ENCODE measurements around the gene RETREG3. TPM values are rescaled to one million over a fixed set of nuclear protein-coding genes. Genes with fewer than 3 reads are reported as not detected.

RETREG3 gene
- total and polyA plus RNA-seq, 8 donors = 28.8 to 78.0 (median 41.4) TPM

DNA sequence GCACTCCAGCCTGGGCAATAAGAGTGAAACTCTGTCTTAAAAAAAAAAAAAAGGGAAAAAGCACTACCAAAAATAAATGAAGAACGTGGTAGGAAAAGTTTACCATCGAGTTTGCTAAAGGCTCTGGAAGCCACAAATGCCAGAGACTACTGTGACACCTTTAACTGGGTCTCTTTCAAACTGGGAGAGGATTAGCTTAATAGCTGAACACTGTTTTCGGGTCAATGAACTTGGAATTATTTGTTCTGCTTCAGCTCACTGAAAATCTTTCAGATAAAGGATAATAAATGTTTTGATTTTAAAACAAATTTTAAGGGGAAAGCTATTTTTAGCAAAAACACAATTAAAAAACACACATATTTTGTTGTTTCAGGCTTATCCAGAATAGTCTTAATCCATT, 1.4 kb downstream of the RETREG3 start:
- intact Hi-C loops (cut with DNase I) = no loop called here

DNA sequence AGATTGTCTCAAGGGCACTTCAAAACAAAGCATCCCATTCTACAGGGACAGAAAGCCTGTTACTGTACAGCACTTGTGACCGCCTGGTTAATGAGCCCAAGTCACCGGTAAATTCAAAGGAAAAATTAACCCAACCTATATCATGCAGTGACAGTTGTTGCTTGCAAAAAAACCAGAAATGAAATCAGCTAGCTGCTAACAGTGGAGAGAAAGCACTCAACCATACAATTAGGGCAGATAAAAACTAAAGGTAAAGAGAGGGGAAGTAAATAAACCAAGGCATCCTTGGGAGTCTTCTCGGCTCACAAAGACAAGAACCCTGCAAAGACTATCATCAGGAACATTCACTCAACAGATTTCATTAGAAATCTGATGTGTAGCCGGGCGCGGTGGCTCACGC, 5.9 kb downstream of the RETREG3 start:
- no peak for FAIRE-seq
- H3K27ac ChIP-seq = no peak overlapping the region
- no peaks in the 10 kb centered on the region for H3K27me3 ChIP-seq
- 86 to 90% methylated on average over 7 of the region's 7 CpGs for WGBS, 2 donors
- TF ChIP-seq, protein P1, sequence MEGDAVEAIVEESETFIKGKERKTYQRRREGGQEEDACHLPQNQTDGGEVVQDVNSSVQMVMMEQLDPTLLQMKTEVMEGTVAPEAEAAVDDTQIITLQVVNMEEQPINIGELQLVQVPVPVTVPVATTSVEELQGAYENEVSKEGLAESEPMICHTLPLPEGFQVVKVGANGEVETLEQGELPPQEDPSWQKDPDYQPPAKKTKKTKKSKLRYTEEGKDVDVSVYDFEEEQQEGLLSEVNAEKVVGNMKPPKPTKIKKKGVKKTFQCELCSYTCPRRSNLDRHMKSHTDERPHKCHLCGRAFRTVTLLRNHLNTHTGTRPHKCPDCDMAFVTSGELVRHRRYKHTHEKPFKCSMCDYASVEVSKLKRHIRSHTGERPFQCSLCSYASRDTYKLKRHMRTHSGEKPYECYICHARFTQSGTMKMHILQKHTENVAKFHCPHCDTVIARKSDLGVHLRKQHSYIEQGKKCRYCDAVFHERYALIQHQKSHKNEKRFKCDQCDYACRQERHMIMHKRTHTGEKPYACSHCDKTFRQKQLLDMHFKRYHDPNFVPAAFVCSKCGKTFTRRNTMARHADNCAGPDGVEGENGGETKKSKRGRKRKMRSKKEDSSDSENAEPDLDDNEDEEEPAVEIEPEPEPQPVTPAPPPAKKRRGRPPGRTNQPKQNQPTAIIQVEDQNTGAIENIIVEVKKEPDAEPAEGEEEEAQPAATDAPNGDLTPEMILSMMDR (IDR thresholded peaks at IDR 0.05) = no peak
- no peaks in the 10 kb centered on the region for H3K36me3 ChIP-seq
- intact Hi-C loops (cut with DNase I) = no loop called here
- DNase-seq = no peak
- peaks cover 4 to 25% (median 10%) of the 10 kb centered on the region in 3 donors for H3K4me1 ChIP-seq
- H3K4me3 ChIP-seq = no peak overlapping the region
- H3K9me3 ChIP-seq = no peaks in the 10 kb centered on the region
- no peak for ATAC-seq

More for the DNA sequence above, 1.4 kb downstream of the RETREG3 start:
- Histone ChIP-seq H3K36me3 (peaks cover 0 to 3% (median 0%) of the 10 kb centered on the region in 3 donors), H3K27ac (no peak overlapping the region), H3K4me1 (peaks cover 4 to 35% (median 16%) of the 10 kb centered on the region in 3 donors), H3K27me3 (no peaks in the 10 kb centered on the region), H3K9me3 (no peaks in the 10 kb centered on the region), H3K4me3 (peak overlapping the region in 2 of 4 donors; percentile 59 to 76)
- ATAC-seq = no peak
- WGBS, 2 donors = 24 to 32% methylated on average over 3 of the region's 3 CpGs
- TF ChIP-seq, protein P1 (IDR thresholded peaks at IDR 0.05) = no peak
- no peak for DNase-seq
- FAIRE-seq = no peak

DNA sequence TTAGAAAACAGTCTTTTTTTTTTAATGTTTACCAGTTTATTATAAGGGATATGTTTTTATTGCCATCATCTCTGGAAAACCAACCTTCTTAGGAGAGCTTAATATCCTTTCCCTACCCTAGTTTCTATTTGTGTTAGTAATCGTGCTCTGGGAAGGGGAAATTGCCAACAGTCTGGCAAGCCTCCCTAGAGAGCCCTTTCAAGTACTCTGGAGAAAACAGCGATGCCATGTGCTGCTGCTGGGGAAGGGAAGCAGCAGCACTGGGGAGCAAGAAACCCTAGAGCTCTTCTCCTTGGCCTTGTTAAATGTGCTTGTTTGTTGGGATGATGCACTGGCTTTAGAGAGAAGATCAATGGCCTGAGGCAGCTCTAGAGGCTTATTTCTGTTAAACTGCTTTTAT, 10.3 kb downstream of the RETREG3 start:
- H3K27me3 ChIP-seq = no peaks in the 10 kb centered on the region
- H3K4me3 ChIP-seq = no peak overlapping the region
- intact Hi-C loops (cut with DNase I) = no loop called here
- H3K36me3 ChIP-seq = no peaks in the 10 kb centered on the region
- 29 to 42% methylated on average over 2 of the region's 2 CpGs for WGBS, 2 donors
- H3K9me3 ChIP-seq = no peaks in the 10 kb centered on the region
- TF ChIP-seq, protein P1 (IDR thresholded peaks at IDR 0.05) = no peak
- H3K27ac ChIP-seq = no peak overlapping the region
- FAIRE-seq (no peak), ATAC-seq (peak in 2 of 4 donors; percentile 34 to 52), DNase-seq (no peak)
- no peaks in the 10 kb centered on the region for H3K4me1 ChIP-seq

DNA sequence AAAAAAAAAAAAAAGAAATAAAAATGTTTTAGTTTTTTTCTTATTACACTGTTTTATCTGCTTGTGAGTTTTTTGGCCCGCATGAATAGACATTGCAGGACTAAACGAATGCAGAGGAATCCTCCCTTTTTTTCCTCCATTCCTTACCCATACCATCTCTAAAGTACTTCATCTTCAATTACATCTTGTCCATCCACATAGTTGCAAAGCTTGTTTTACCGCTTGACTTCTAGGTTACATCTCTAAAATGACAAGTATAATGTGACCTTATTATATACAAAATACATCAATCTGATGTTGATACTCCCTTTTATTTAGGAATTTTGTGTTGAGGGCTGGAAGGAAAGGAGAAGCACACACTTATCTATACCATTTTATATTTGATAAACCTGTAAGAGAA, 12.8 kb downstream of the RETREG3 start:
- intact Hi-C loops (cut with DNase I) = no loop called here
- 79 to 87% methylated on average over 3 of the region's 3 CpGs for WGBS, 2 donors
- no peak for FAIRE-seq
- H3K27ac ChIP-seq = no peak overlapping the region
- no peaks in the 10 kb centered on the region for H3K27me3 ChIP-seq
- no peak for ATAC-seq
- no peaks in the 10 kb centered on the region for H3K4me1 ChIP-seq
- H3K36me3 ChIP-seq = peaks cover 0 to 5% (median 0%) of the 10 kb centered on the region in 3 donors
- no peak overlapping the region for H3K4me3 ChIP-seq
- TF ChIP-seq, protein P1 (IDR thresholded peaks at IDR 0.05) = no peak
- no peaks in the 10 kb centered on the region for H3K9me3 ChIP-seq
- DNase-seq = no peak

DNA sequence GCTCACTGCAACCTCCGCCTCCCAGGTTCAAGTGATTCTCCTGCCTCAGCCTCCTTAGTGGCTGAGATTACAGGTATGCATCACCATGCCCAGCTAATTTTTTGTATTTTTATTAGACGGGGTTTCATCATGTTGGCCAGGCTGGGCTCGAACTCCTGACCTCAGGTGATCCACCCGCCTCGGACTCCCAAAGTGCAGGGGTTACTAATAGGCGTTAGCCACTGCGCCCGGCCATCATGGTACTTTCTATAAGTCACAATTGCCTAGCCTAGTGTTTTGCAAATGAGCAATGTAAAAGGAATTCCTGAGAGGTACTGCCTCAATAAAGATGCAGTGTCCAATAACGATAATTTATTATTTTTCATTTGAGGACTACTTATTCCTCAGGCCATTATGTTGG, 17.8 kb downstream of the RETREG3 start:
- FAIRE-seq (no peak), ATAC-seq (no peak), DNase-seq (no peak)
- intact Hi-C loops (cut with DNase I) = no loop called here
- Histone ChIP-seq H3K9me3 (no peaks in the 10 kb centered on the region), H3K36me3 (peaks cover 0 to 50% (median 11%) of the 10 kb centered on the region in 3 donors), H3K4me1 (no peaks in the 10 kb centered on the region), H3K27me3 (no peaks in the 10 kb centered on the region), H3K27ac (no peak overlapping the region), H3K4me3 (no peak overlapping the region)
- WGBS, 2 donors = 93% methylated on average over 9 of the region's 9 CpGs
- TF ChIP-seq, protein P1 (IDR thresholded peaks at IDR 0.05) = no peak
